HG02678 (cell line): Measurements from ENCODE around the gene BRSK2.

Source experiments
- ATAC-seq: cut with Tn5 transposase; IDR thresholded peaks from one replicate; pipeline ENCODE4 v1.9.1; 2021; ENCODE audit warnings: mild to moderate bottlenecking, moderate library complexity; ENCODE audit not compliant: unreplicated experiment

Gene BRSK2

DNA sequence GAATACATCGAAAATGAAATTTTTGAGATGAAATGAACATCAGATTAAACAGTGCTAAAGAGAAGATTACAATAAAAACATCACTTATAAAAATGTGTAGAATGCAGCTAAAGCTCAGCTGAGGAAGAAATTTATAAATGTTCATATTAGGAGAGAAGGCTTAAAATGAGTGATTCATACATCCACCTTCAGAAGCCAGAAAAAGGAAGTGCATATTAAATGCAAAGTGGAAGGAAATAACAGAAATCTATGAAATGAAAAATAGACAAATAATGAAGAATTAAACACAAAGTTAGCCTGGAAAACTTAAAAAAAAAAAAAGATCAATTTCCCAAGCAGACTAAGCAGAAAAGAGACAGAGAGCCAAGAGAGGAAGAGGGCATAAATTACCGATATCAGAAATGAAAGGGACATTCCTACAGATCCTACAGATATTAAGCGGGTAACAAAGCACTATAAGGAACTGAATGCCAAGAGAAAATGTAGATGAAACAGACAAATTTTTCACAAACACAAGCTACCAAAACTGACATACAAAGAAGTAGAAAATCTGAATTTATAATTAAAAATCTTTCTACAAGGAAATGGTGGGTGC is 104.0 kb downstream of the BRSK2 start:
- no peak for ATAC-seq

DNA sequence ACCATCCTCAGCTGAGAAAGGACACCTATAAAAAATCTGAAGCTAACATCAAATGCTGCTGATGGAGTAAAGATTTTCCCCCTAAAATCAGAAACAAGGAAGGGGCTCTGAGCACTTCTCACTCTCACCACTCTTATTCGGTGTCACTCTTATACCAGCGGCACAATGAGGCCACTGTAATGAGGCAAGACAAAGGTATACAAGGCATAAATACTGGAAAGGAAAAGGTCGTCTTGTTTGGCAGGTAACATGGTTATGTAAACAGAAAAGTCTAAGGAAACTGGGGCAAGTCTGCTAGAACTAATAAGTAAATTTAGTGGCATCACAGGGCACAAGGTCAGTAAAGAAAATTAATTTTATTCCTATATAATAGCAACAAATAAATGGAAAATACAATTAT is 104.9 kb downstream of the BRSK2 start:
- no peak for ATAC-seq

DNA sequence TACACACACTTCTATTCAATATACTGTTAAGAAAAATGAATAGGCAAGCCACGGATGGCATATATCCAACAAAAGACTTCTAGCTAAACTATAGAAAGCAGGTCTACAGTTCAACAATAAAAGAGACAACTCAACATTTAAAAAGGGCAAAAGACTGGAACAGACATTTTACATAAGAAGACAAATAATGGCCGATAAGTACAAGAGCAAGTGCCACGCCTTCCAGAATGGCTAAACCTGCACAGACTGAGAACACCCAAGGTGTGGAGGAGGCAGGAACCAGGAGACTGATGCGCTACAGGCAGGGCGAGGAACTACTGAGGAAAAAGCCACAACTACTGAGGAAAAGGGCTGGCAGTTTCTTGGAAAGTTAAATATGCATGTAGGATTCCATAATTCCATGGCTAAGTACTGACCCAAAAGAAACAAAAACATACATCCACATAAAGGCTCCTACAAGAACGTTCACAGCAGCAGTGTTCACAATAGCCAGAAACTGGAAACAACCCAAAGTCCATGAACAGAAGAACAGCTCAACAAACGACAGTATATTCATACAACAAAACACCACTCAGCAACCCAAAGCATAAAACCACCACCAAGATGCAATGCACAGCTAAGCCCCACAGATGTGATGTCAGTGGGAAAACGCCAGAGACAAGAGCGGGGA is 106.5 kb downstream of the BRSK2 start:
- ATAC-seq: no peak

DNA sequence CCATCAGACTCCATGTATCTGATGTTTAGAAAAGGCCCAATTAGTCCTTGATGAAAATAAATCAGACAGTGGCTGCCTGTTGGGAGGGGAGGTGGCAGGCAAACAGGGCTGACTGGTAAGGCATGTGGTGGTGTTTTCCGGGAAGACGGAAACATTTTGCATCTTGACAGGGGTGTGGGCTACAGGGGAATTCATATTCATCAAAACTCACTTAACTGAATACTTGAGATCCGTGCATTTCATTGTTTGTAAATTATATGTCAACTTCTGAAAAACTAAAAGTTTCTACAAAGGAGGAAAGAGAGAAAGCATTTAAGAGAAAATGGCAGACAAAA is 107.0 kb downstream of the BRSK2 start:
- no peak for ATAC-seq

GRCh38 chr11:1497600-1497999 is 107.9 kb downstream of the BRSK2 start:
- ATAC-seq: no peak

- ATAC-seq: no peak
Observed at GRCh38 chr11:1498262-1498661, 108.5 kb downstream of the BRSK2 start.

DNA sequence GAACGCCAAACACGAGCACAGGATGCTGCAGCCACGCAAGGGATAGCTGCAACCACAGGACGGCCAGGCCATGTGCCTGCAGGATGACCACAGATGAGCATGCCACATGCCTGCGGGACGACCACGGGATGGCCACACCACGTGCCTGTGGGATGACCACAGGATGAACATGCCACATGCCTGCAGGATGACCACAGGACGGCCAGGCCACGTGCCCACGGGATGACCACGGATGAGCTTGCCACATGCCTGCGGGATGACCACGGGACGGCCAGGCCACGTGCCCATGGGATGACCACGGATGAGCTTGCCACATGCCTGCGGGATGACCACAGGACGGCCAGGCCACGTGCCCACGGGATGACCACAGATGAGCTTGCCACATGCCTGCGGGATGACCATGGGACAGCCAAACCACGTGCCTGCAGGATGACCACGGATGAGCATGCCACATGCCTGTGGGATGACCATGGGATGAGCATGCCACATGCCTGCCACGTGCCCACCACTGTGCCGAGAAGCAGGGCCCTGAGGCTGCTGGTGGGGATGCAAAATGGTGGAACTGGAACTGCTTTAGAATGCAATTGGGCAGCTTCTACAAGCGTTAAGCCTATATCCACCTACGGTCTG is 109.6 kb downstream of the BRSK2 start:
- ATAC-seq: no peak

- no peak for ATAC-seq
Observed at GRCh38 chr11:1499899-1500298, 110.2 kb downstream of the BRSK2 start.

- no peak for ATAC-seq
Observed at GRCh38 chr11:1500466-1501420, 111.0 kb downstream of the BRSK2 start.

DNA sequence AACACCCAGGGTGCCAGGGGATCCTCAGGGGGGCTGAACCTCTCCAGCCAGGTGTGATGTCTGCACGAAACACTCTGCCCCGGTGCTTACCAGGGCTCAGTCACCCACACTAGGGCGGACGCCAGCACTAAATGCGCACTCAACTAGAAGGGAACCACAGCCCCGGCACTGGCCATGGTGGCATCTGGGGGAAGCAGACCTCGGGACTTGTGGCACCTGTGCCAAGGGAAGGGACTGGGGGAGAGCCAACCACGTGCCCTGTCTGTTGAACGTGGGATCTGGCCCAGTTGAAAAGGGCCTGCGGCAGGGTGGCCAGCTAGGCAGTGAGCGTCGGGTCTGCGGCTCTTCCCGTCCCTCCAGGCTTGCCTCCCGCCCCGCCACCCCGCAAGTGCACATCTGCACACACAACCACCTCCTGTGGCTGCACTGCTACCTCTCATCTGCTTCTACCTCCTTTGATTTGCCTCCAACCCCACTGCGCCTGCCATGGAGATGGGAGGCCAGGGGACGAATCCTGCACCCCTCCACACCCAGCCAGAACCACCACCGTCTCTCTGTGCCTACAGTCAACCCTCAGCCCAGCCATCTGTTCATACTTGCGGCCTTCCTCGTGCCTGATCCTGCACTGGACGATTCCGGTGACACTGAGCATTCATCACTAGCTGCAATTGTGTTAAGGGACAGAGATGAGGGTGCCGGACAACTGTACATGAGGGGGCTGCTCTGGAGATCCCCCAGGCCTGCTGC is 111.9 kb downstream of the BRSK2 start:
- no peak for ATAC-seq

DNA sequence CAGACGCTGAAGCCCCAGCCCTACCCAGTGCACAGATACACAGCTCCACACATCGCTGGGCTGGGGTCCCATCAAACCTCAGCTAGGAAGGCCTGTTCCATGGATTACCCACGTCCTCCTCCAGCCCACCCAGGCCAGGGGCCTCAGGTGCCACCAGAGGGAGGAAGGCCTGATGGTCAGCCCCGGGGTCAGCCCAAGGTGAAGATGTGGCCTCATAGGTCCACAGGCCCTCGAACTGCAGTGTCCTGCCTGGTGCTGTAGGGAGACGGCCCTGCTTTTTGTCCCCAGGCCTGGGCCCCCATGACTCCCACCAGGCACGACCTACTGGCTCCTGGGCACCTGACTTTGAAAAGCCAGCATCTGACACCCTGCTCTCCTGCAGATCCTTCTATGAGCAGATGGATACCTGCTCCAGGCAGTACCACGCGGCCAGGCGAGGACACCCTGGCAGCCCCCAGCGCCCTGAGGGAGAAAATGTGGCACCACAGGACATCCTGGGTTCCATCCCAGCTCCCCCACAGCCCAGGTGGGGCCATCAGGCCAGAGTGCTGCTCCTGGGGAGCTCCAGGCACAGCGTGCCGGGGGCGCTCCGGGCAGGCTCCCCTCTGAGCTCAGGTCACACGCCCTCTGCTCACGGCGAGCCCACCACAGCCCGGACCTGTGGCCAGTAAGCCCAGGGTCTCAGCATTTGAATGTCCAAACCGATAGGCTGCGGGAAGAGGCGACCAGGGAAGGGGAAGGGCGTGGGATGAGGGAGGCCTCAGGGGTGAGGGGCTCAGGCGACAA is 112.6 kb downstream of the BRSK2 start:
- ATAC-seq: no peak

DNA sequence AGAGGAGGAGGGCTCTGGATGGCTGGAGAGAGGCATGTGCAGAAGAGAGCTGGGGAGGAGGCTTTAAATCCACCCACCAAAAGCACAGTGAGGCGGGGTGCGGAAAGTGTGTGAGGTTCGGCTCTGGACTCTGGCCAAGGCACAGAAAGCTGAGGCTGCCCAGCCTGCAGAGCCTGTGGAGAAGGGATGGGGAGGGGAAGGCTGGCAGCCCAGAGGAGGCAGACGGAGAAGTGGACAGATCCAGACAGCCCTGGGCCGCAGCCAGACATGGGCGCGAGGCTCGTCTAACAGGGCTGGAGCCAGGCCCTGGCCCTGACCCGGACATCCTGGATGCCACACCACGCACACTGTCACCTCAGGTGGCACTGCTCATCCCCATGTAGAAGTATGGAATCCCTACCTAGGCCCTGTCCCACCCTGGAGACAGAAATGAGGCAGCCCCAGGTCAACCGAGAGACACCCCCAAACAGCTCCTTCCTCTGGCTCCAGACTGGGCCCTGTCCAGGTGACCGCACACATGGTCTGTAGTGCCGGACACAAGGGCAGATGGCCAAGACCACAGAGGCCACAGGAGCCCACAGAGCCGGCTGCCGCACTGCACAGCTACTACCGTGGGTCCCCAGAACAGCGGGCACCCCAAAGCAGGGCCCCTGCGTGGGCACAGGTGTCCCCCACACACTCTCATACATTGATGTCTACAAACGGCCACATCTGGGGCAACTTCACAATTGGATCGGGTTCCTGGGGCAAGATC is 113.4 kb downstream of the BRSK2 start:
- no peak for ATAC-seq

- no peak for ATAC-seq
Observed at GRCh38 chr11:1503708-1504104, 114.0 kb downstream of the BRSK2 start.

- ATAC-seq: no peak
Observed at GRCh38 chr11:1504138-1504537, 114.4 kb downstream of the BRSK2 start.

- no peak for ATAC-seq
Observed at GRCh38 chr11:1504581-1505290, 115.0 kb downstream of the BRSK2 start.

GRCh38 chr11:1505480-1505879 is 115.7 kb downstream of the BRSK2 start:
- no peak for ATAC-seq

DNA sequence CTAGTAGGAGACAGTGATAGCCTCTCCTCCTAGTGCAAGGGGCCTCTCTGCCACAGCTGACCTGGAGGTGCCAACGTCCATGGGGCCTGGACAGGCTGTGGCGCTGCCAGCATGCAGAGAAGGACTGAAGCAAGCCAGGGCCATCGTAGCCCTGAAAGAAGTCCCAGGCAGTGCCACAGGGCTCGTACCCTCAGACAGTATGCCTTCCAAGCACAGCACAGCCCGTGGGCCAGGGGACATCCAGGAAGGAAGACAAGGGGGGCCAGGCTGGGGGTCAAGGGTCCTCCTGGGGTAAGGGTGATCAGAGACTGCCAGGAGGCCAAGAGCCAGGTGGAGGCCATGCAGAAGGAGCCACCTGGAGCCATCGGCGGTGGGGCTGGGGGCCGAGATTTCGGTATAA is 117.2 kb downstream of the BRSK2 start:
- ATAC-seq: no peak

GRCh38 chr11:1507381-1508140 is 117.8 kb downstream of the BRSK2 start:
- no peak for ATAC-seq
